Vagina (tissue), 2 donors: Measurements from ENCODE around the gene BACH1. TPM values are rescaled to one million over a fixed set of nuclear protein-coding genes. Genes with fewer than 3 reads are reported as not detected.

ENCODE experiments used
- DNase-seq, 2 donors: peaks; one replicate each; pipeline ENCODE4 v3.0.0-alpha.2; 2017; ENCODE audit errors: extremely low spot score in 2 of 2
- H3K27ac ChIP-seq: fragments of 200-600 bp; sonication (generic); one replicate; pipeline ENCODE4 v1.5.1; 2019
- H3K27me3 ChIP-seq: fragments of 200-600 bp; sonication (generic); one replicate; pipeline ENCODE4 v1.5.1; 2019
- H3K36me3 ChIP-seq, 2 donors: fragments of 200-600 bp; sonication (generic); one replicate each; pipeline ENCODE4 v1.5.1; 2017 to 2019
- H3K4me1 ChIP-seq: fragments of 200-600 bp; sonication (generic); one replicate; pipeline ENCODE4 v1.5.1; 2019
- H3K4me3 ChIP-seq, 2 donors: fragments of 200-600 bp; sonication (generic); 1 replicate in 1 of 2; 2 replicates in 1 of 2; pipeline ENCODE4 v1.5.1; 2016 to 2019
- H3K9me3 ChIP-seq: fragments of 200-600 bp; sonication (generic); one replicate; pipeline ENCODE4 v1.5.1; 2019
- POLR2A ChIP-seq, 2 donors: fragments of 450-650 bp; IDR thresholded peaks; one replicate each; pipeline ENCODE4 v1.6.1; 2017; ENCODE audit warnings: antibody characterized with exemption in 2 of 2, mild to moderate bottlenecking in 2 of 2, moderate library complexity in 2 of 2
- POLR2AphosphoS5 ChIP-seq, 2 donors: sonication (generic); formaldehyde crosslinking; IDR thresholded peaks; one replicate each; pipeline ENCODE4 v1.9.0; 2017; ENCODE audit warnings: antibody characterized with exemption in 2 of 2, mild to moderate bottlenecking in 2 of 2, low read depth in 1 of 2; ENCODE audit not compliant: insufficient read depth in 1 of 2
- intact Hi-C: fragments of 100-400 bp; cut with DNase I; formaldehyde crosslinking; loops from one replicate; pipeline ENCODE4 v1.15.1; 2023
- total RNA-seq: library from RNA; depleted of rRNA; stranded (reverse); fragments of >200 nt; gene quantifications from one replicate; pipeline ENCODE4 v1.2.3, GENCODE V29; 2016
- TF ChIP-seq, protein P1 (sequence below), 3 experiments: fragments of 450-650 bp in 2 of 3; fragments of 200-600 bp in 1 of 3; sonication (generic) in 1 of 3; IDR thresholded peaks; one replicate each; pipeline ENCODE4 v1.5.1; 2017 to 2019; ENCODE audit warnings: antibody characterized with exemption in 3 of 3, mild to moderate bottlenecking in 2 of 3, moderate library complexity in 2 of 3

BACH1 gene
- total RNA-seq, 1 donor from 2014 or later, result 33.1 TPM

- TF ChIP-seq POLR2A (IDR thresholded peaks at IDR 0.05) (no peak), POLR2AphosphoS5 (IDR thresholded peaks at IDR 0.05; ENCODE audit: insufficient read depth in 1 of 2, low read depth in 1 of 2) (no peak)
- TF ChIP-seq, protein P1, sequence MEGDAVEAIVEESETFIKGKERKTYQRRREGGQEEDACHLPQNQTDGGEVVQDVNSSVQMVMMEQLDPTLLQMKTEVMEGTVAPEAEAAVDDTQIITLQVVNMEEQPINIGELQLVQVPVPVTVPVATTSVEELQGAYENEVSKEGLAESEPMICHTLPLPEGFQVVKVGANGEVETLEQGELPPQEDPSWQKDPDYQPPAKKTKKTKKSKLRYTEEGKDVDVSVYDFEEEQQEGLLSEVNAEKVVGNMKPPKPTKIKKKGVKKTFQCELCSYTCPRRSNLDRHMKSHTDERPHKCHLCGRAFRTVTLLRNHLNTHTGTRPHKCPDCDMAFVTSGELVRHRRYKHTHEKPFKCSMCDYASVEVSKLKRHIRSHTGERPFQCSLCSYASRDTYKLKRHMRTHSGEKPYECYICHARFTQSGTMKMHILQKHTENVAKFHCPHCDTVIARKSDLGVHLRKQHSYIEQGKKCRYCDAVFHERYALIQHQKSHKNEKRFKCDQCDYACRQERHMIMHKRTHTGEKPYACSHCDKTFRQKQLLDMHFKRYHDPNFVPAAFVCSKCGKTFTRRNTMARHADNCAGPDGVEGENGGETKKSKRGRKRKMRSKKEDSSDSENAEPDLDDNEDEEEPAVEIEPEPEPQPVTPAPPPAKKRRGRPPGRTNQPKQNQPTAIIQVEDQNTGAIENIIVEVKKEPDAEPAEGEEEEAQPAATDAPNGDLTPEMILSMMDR (IDR thresholded peaks at IDR 0.05), result no peak
- no peak for DNase-seq
- Histone ChIP-seq H3K4me1 (no peaks in the 10 kb centered on the region), H3K27ac (no peak overlapping the region), H3K27me3 (no peaks in the 10 kb centered on the region), H3K36me3 (no peaks in the 10 kb centered on the region), H3K4me3 (no peak overlapping the region), H3K9me3 (no peaks in the 10 kb centered on the region)
- intact Hi-C loops, result no loop called here
Measured at GRCh38 chr21:29384683-29385359, 86.1 kb downstream of the BACH1 start.

GRCh38 chr21:29385934-29386520 lies 87.3 kb downstream of the BACH1 start:
- no peak for DNase-seq
- no peak overlapping the region for H3K27ac ChIP-seq
- H3K4me1 ChIP-seq, result no peaks in the 10 kb centered on the region
- H3K36me3 ChIP-seq, result no peaks in the 10 kb centered on the region
- TF ChIP-seq POLR2AphosphoS5 (IDR thresholded peaks at IDR 0.05; ENCODE audit: insufficient read depth in 1 of 2, low read depth in 1 of 2) (no peak), POLR2A (IDR thresholded peaks at IDR 0.05) (no peak)
- TF ChIP-seq, protein P1 (IDR thresholded peaks at IDR 0.05), result no peak
- intact Hi-C loops, result no loop called here
- no peaks in the 10 kb centered on the region for H3K9me3 ChIP-seq
- H3K4me3 ChIP-seq, result no peak overlapping the region
- no peaks in the 10 kb centered on the region for H3K27me3 ChIP-seq

DNA sequence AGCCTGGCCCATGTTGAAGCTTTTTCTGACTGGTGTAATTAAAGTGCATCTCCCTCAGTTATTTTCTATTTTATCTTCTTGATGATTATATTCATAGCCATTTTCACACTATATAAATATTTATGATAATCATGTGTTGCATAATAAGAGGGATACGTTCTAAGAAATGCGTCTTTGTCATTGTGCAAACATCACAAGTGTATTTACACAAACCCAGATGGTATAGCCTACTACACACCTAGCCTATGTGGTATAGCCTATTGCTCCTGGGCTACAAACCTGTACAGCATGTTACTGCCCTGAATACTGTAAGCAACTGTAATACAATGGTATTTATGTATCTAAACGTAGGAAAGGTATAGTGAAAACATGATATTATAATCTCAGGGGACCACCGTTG lies 88.1 kb downstream of the BACH1 start:
- no peaks in the 10 kb centered on the region for H3K36me3 ChIP-seq
- H3K27me3 ChIP-seq, result no peaks in the 10 kb centered on the region
- no peaks in the 10 kb centered on the region for H3K9me3 ChIP-seq
- H3K4me3 ChIP-seq, result no peak overlapping the region
- H3K4me1 ChIP-seq, result no peaks in the 10 kb centered on the region
- DNase-seq, result no peak
- H3K27ac ChIP-seq, result no peak overlapping the region
- TF ChIP-seq POLR2A (IDR thresholded peaks at IDR 0.05) (no peak), POLR2AphosphoS5 (IDR thresholded peaks at IDR 0.05; ENCODE audit: insufficient read depth in 1 of 2, low read depth in 1 of 2) (no peak)
- TF ChIP-seq, protein P1 (IDR thresholded peaks at IDR 0.05), result no peak
- intact Hi-C loops, result no loop called here

DNA sequence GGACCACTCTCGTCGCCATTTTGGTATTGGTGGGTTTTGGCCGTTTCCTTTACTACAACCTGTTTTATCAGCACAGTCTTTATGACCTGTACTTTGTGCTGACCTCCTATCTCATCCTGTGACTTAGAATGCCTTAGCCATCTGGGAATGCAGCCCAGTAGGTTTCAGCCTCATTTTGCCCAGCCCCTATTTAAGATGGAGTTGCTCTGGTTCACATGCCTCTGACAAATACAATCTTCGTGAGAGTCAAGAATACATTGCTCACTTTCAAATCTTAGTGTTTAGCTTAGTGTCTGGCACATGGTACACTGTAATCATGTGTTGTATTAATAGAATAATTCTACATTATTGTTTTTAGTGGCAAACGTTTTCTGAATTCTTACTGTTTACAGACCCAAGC lies 88.9 kb downstream of the BACH1 start:
- intact Hi-C loops, result no loop called here
- H3K36me3 ChIP-seq, result no peaks in the 10 kb centered on the region
- H3K9me3 ChIP-seq, result no peaks in the 10 kb centered on the region
- H3K4me1 ChIP-seq, result no peaks in the 10 kb centered on the region
- DNase-seq, result no peak
- no peak for TF ChIP-seq POLR2A (IDR thresholded peaks at IDR 0.05)
- TF ChIP-seq POLR2AphosphoS5 (IDR thresholded peaks at IDR 0.05; ENCODE audit: insufficient read depth in 1 of 2, low read depth in 1 of 2), result no peak
- TF ChIP-seq, protein P1 (IDR thresholded peaks at IDR 0.05), result no peak
- H3K4me3 ChIP-seq, result no peak overlapping the region
- no peaks in the 10 kb centered on the region for H3K27me3 ChIP-seq
- H3K27ac ChIP-seq, result no peak overlapping the region

- Histone ChIP-seq H3K9me3 (no peaks in the 10 kb centered on the region), H3K36me3 (no peaks in the 10 kb centered on the region), H3K27me3 (no peaks in the 10 kb centered on the region), H3K4me3 (no peak overlapping the region), H3K27ac (no peak overlapping the region), H3K4me1 (no peaks in the 10 kb centered on the region)
- DNase-seq, result no peak
- TF ChIP-seq, protein P1 (IDR thresholded peaks at IDR 0.05), result no peak
- TF ChIP-seq POLR2A (IDR thresholded peaks at IDR 0.05) (no peak), POLR2AphosphoS5 (IDR thresholded peaks at IDR 0.05; ENCODE audit: insufficient read depth in 1 of 2, low read depth in 1 of 2) (no peak)
- intact Hi-C loops, result no loop called here
Measured at GRCh38 chr21:29389136-29389535, 90.4 kb downstream of the BACH1 start.
